Parathyroid adenoma (tissue), 2 donors: ENCODE data around the gene TEAD1.

Source experiments
- H2AFZ ChIP-seq: fragments of 300-600 bp; sonication (generic); one replicate; pipeline ENCODE4 v1.7.0; 2017; ENCODE audit warnings: antibody characterized with exemption, mild to moderate bottlenecking
- H3K27ac ChIP-seq: fragments of 300-600 bp; sonication (generic); one replicate; pipeline ENCODE4 v1.7.0; 2017
- H3K27me3 ChIP-seq: fragments of 300-600 bp; sonication (generic); one replicate; pipeline ENCODE4 v1.7.0; 2017; ENCODE audit warnings: low read length; ENCODE audit not compliant: control insufficient read depth, insufficient read depth
- H3K36me3 ChIP-seq: fragments of 300-600 bp; sonication (generic); one replicate; pipeline ENCODE4 v1.7.0; 2017; ENCODE audit warnings: low read length; ENCODE audit not compliant: control insufficient read depth, insufficient read depth
- H3K4me1 ChIP-seq: fragments of 300-600 bp; sonication (generic); one replicate; pipeline ENCODE4 v1.7.0; 2017; ENCODE audit warnings: control low read depth
- H3K4me2 ChIP-seq: fragments of 300-600 bp; sonication (generic); one replicate; pipeline ENCODE4 v1.7.0; 2017; ENCODE audit warnings: low read length
- H3K4me3 ChIP-seq: fragments of 300-600 bp; sonication (generic); one replicate; pipeline ENCODE4 v1.7.0; 2017; ENCODE audit warnings: low read depth, low read length
- H3K79me2 ChIP-seq: fragments of 300-600 bp; sonication (generic); one replicate; pipeline ENCODE4 v1.7.0; 2017; ENCODE audit warnings: control low read depth
- H3K9ac ChIP-seq: fragments of 300-600 bp; sonication (generic); one replicate; pipeline ENCODE4 v1.7.0; 2017; ENCODE audit warnings: mild to moderate bottlenecking
- H3K9me3 ChIP-seq: fragments of 300-600 bp; sonication (generic); one replicate; pipeline ENCODE4 v1.7.0; 2017; ENCODE audit warnings: low read length; ENCODE audit not compliant: control insufficient read depth
- CTCF ChIP-seq: fragments of 300-600 bp; sonication (generic); IDR thresholded peaks from one replicate; pipeline ENCODE4 v1.7.0; 2017; ENCODE audit warnings: antibody characterized with exemption, mild to moderate bottlenecking
- donor health status: primary hyperparathyroidism.

TEAD1 gene

GRCh38 chr11:12792590-12792989, 118.4 kb downstream of the TEAD1 start:
- Histone ChIP-seq H2AFZ (no peak overlapping the region), H3K4me1 (no peaks in the 10 kb centered on the region), H3K27me3 (no peaks in the 10 kb centered on the region), H3K4me3 (no peak overlapping the region), H3K9ac (no peak overlapping the region), H3K36me3 (no peaks in the 10 kb centered on the region), H3K79me2 (peaks cover 11% of the 10 kb centered on the region), H3K27ac (no peak overlapping the region), H3K9me3 (no peaks in the 10 kb centered on the region), H3K4me2 (no peak overlapping the region)
- TF ChIP-seq CTCF: no peak

GRCh38 chr11:12793065-12793464, 118.8 kb downstream of the TEAD1 start:
- H3K9ac ChIP-seq: no peak overlapping the region
- no peak for TF ChIP-seq CTCF
- H3K27ac ChIP-seq: no peak overlapping the region
- H3K27me3 ChIP-seq: no peaks in the 10 kb centered on the region
- no peak overlapping the region for H3K4me3 ChIP-seq
- H3K79me2 ChIP-seq: peaks cover 11% of the 10 kb centered on the region
- H3K9me3 ChIP-seq: no peaks in the 10 kb centered on the region
- H3K4me2 ChIP-seq: no peak overlapping the region
- no peaks in the 10 kb centered on the region for H3K36me3 ChIP-seq
- H2AFZ ChIP-seq: no peak overlapping the region
- peaks cover under 1% of the 10 kb centered on the region for H3K4me1 ChIP-seq

GRCh38 chr11:12793506-12793905, 119.3 kb downstream of the TEAD1 start:
- H3K27ac ChIP-seq: no peak overlapping the region
- no peak overlapping the region for H2AFZ ChIP-seq
- H3K9me3 ChIP-seq: no peaks in the 10 kb centered on the region
- no peaks in the 10 kb centered on the region for H3K36me3 ChIP-seq
- peaks cover 4% of the 10 kb centered on the region for H3K4me1 ChIP-seq
- no peaks in the 10 kb centered on the region for H3K27me3 ChIP-seq
- no peak overlapping the region for H3K4me3 ChIP-seq
- TF ChIP-seq CTCF: no peak
- no peak overlapping the region for H3K9ac ChIP-seq
- H3K4me2 ChIP-seq: no peak overlapping the region
- H3K79me2 ChIP-seq: peaks cover 11% of the 10 kb centered on the region

GRCh38 chr11:12794576-12795230, 120.5 kb downstream of the TEAD1 start:
- no peak overlapping the region for H3K9ac ChIP-seq
- H3K4me2 ChIP-seq: no peak overlapping the region
- peaks cover 11% of the 10 kb centered on the region for H3K79me2 ChIP-seq
- no peak overlapping the region for H2AFZ ChIP-seq
- no peak overlapping the region for H3K27ac ChIP-seq
- peaks cover 12% of the 10 kb centered on the region for H3K4me1 ChIP-seq
- H3K27me3 ChIP-seq: no peaks in the 10 kb centered on the region
- no peaks in the 10 kb centered on the region for H3K36me3 ChIP-seq
- no peak overlapping the region for H3K4me3 ChIP-seq
- no peak for TF ChIP-seq CTCF
- H3K9me3 ChIP-seq: no peaks in the 10 kb centered on the region

GRCh38 chr11:12797996-12798395, 123.8 kb downstream of the TEAD1 start:
- Histone ChIP-seq H3K27ac (peak overlapping the region; percentile 99), H3K27me3 (no peaks in the 10 kb centered on the region), H2AFZ (no peak overlapping the region), H3K4me2 (no peak overlapping the region), H3K4me3 (no peak overlapping the region), H3K4me1 (peaks cover 37% of the 10 kb centered on the region), H3K9me3 (no peaks in the 10 kb centered on the region), H3K36me3 (no peaks in the 10 kb centered on the region), H3K9ac (no peak overlapping the region), H3K79me2 (peaks cover 9% of the 10 kb centered on the region)
- TF ChIP-seq CTCF: no peak
